ENCODE results near the gene BMPR1B. TPM values are rescaled to one million over a fixed set of nuclear protein-coding genes. Genes with fewer than 3 reads are reported as not detected.
"Not testable (repeated sequence)": the region's sequence is repeated elsewhere in the genome, so short reads cannot be mapped to it uniquely, and the experiment has no call there.

Gene BMPR1B
- total RNA-seq, 1 donor from 2014 or later: 1.4 TPM

GRCh38 chr4:95049551-95050233 is 291.9 kb downstream of the BMPR1B start:
- ATAC-seq: no peak
- intact Hi-C loops (cut with DNase I): no loop called here
- no peak for DNase-seq (ENCODE audit: missing footprints)

- ATAC-seq: no peak
- intact Hi-C loops (cut with DNase I): no loop called here
- DNase-seq (ENCODE audit: missing footprints): no peak
Measured at GRCh38 chr4:95050980-95051701, 293.4 kb downstream of the BMPR1B start.

GRCh38 chr4:95051702-95052020 is 293.9 kb downstream of the BMPR1B start:
- intact Hi-C loops (cut with DNase I): no loop called here
- no peak for ATAC-seq
- no peak for DNase-seq (ENCODE audit: missing footprints)

- DNase-seq (ENCODE audit: missing footprints) (no peak), ATAC-seq (no peak)
- intact Hi-C loops (cut with DNase I): no loop called here
Measured at GRCh38 chr4:95058991-95059390, 301.2 kb downstream of the BMPR1B start.

- no peak for DNase-seq (ENCODE audit: missing footprints)
- intact Hi-C loops (cut with DNase I): no loop called here
- ATAC-seq: no peak
Measured at GRCh38 chr4:95059663-95060062, 301.9 kb downstream of the BMPR1B start.

GRCh38 chr4:95061220-95061619 is 303.5 kb downstream of the BMPR1B start:
- intact Hi-C loops (cut with DNase I): no loop called here
- DNase-seq (ENCODE audit: missing footprints): no peak
- no peak for ATAC-seq

- DNase-seq (ENCODE audit: missing footprints); intact Hi-C loops (cut with DNase I): not testable (repeated sequence)
Measured at GRCh38 chr4:95061801-95062200, 304.0 kb downstream of the BMPR1B start.

GRCh38 chr4:95066050-95066449 is 308.3 kb downstream of the BMPR1B start:
- ATAC-seq: no peak

More at GRCh38 chr4:95061801-95062200, 304.0 kb downstream of the BMPR1B start:
- ATAC-seq: not testable (repeated sequence)

GRCh38 chr4:95068401-95068800 is 310.6 kb downstream of the BMPR1B start:
- no peak for ATAC-seq
- intact Hi-C loops (cut with DNase I): no loop called here

More at GRCh38 chr4:95066050-95066449, 308.3 kb downstream of the BMPR1B start:
- intact Hi-C loops (cut with DNase I): no loop called here
- DNase-seq (ENCODE audit: missing footprints): no peak

GRCh38 chr4:95068818-95069478 is 311.2 kb downstream of the BMPR1B start:
- DNase-seq (ENCODE audit: missing footprints): no peak
- ATAC-seq: no peak
- intact Hi-C loops (cut with DNase I): no loop called here

More at GRCh38 chr4:95068401-95068800, 310.6 kb downstream of the BMPR1B start:
- no peak for DNase-seq (ENCODE audit: missing footprints)

- ATAC-seq: no peak
- DNase-seq (ENCODE audit: missing footprints): no peak
- intact Hi-C loops (cut with DNase I): no loop called here
Measured at GRCh38 chr4:95071851-95072250, 314.1 kb downstream of the BMPR1B start.

- ATAC-seq: no peak
- DNase-seq (ENCODE audit: missing footprints): no peak
- intact Hi-C loops (cut with DNase I): no loop called here
Measured at GRCh38 chr4:95073646-95074045, 315.9 kb downstream of the BMPR1B start.

- no peak for ATAC-seq
- intact Hi-C loops (cut with DNase I): no loop called here
- no peak for DNase-seq (ENCODE audit: missing footprints)
Measured at GRCh38 chr4:95077864-95078263, 320.1 kb downstream of the BMPR1B start.

- intact Hi-C loops (cut with DNase I): no loop called here
- ATAC-seq (no peak), DNase-seq (ENCODE audit: missing footprints) (no peak)
Measured at GRCh38 chr4:95080969-95081368, 323.2 kb downstream of the BMPR1B start.

GRCh38 chr4:95084584-95084983 is 326.8 kb downstream of the BMPR1B start:
- ATAC-seq (no peak), DNase-seq (ENCODE audit: missing footprints) (no peak)
- intact Hi-C loops (cut with DNase I): no loop called here

GRCh38 chr4:95085124-95085833 is 327.5 kb downstream of the BMPR1B start:
- ATAC-seq: no peak
- no peak for DNase-seq (ENCODE audit: missing footprints)
- intact Hi-C loops (cut with DNase I): no loop called here

- intact Hi-C loops (cut with DNase I): no loop called here
- DNase-seq (ENCODE audit: missing footprints): no peak
- no peak for ATAC-seq
Measured at GRCh38 chr4:95086551-95086950, 328.8 kb downstream of the BMPR1B start.

- ATAC-seq (no peak), DNase-seq (ENCODE audit: missing footprints) (no peak)
- intact Hi-C loops (cut with DNase I): no loop called here
Measured at GRCh38 chr4:95087657-95088455, 330.1 kb downstream of the BMPR1B start.

GRCh38 chr4:95091272-95091671 is 333.5 kb downstream of the BMPR1B start:
- ATAC-seq (no peak), DNase-seq (ENCODE audit: missing footprints) (no peak)
- intact Hi-C loops (cut with DNase I): no loop called here

All from Right ventricle myocardium inferior (tissue), 1 donor.